Sigmoid colon (tissue), 7 donors: ENCODE measurements around the gene FYN. TPM values are rescaled to one million over a fixed set of nuclear protein-coding genes. Genes with fewer than 3 reads are reported as not detected.

Experiments used
- DNase-seq: peaks from one replicate; pipeline ENCODE4 v3.0.0-alpha.2; 2019
- H3K27ac ChIP-seq, 4 donors: fragments of 200-600 bp; sonication (generic); one replicate each; pipeline ENCODE4 v1.5.1; 2016 to 2019; ENCODE audit warnings: mild to moderate bottlenecking in 1 of 4
- H3K27me3 ChIP-seq, 3 donors: fragments of 200-600 bp; sonication (generic); one replicate each; pipeline ENCODE4 v1.5.1; 2019; ENCODE audit warnings: mild to moderate bottlenecking in 1 of 3
- H3K36me3 ChIP-seq, 4 donors: fragments of 200-600 bp; sonication (generic); one replicate each; pipeline ENCODE4 v1.5.1; 2016 to 2019
- H3K4me1 ChIP-seq, 4 donors: fragments of 200-600 bp; sonication (generic); one replicate each; pipeline ENCODE4 v1.5.1; 2017 to 2019
- H3K4me3 ChIP-seq, 4 donors: fragments of 200-600 bp; sonication (generic); one replicate each; pipeline ENCODE4 v1.5.1; 2017 to 2019; ENCODE audit warnings: mild to moderate bottlenecking in 2 of 4, moderate library complexity in 1 of 4
- H3K9me3 ChIP-seq, 4 donors: fragments of 200-600 bp in 3 of 4; sonication (generic) in 3 of 4; one replicate each; pipeline versions ENCODE4 v1.5.1 to v1.6.1; 2013 to 2019
- EP300 ChIP-seq, 4 donors: sonication (generic); formaldehyde crosslinking; IDR thresholded peaks; one replicate each; pipeline ENCODE4 v1.6.1; 2017; ENCODE audit warnings: antibody characterized with exemption in 4 of 4
- POLR2A ChIP-seq, 2 donors: fragments of 450-650 bp; IDR thresholded peaks; one replicate each; pipeline ENCODE4 v1.6.1; 2016; ENCODE audit warnings: antibody characterized with exemption in 2 of 2, mild to moderate bottlenecking in 2 of 2, moderate library complexity in 2 of 2
- POLR2AphosphoS5 ChIP-seq, 4 donors: sonication (generic); formaldehyde crosslinking; IDR thresholded peaks; one replicate each; pipeline ENCODE4 v1.6.1; 2017; ENCODE audit warnings: antibody characterized with exemption in 4 of 4
- WGBS, 2 donors: extraction: QIAGEN DNeasy Blood & Tissue Kit; methylation state at CpG; one replicate each; pipeline ENCODE4 v1.1.7; 2013; 5-methylcytosine and 5-hydroxymethylcytosine counted together
- intact Hi-C: fragments of 100-400 bp; cut with DNase I; formaldehyde crosslinking; loops from one replicate; pipeline ENCODE4 v1.15.1; 2023
- polyA plus RNA-seq, 3 donors: library from polyadenylated mRNA; stranded (reverse); fragments of 200-250 nt; gene quantifications; one replicate each; pipeline ENCODE4 v1.2.3, GENCODE V29; 2013
- total RNA-seq, 4 donors: library from RNA; depleted of rRNA; stranded (reverse); fragments of >200 nt; gene quantifications; one replicate each; pipeline ENCODE4 v1.1.0, GENCODE V29; 2016
- TF ChIP-seq, protein P1 (sequence below), 4 experiments: fragments of 450-650 bp in 3 of 4; fragments of 200-600 bp in 1 of 4; IDR thresholded peaks; one replicate each; pipeline ENCODE4 v1.5.1; 2016 to 2019; ENCODE audit warnings: antibody characterized with exemption in 4 of 4, mild to moderate bottlenecking in 3 of 4, moderate library complexity in 2 of 4
- donor health status: healthy with polysubstance abuse.
- donor health status: Bipolar disorder and iron deficiency.
- donor health status: healthy.

The FYN gene
- total and polyA plus RNA-seq, 7 donors = 2.3 to 81.4 (median 56.9) TPM

- TF ChIP-seq POLR2A (IDR thresholded peaks at IDR 0.05) = no peak
- TF ChIP-seq, protein P1, sequence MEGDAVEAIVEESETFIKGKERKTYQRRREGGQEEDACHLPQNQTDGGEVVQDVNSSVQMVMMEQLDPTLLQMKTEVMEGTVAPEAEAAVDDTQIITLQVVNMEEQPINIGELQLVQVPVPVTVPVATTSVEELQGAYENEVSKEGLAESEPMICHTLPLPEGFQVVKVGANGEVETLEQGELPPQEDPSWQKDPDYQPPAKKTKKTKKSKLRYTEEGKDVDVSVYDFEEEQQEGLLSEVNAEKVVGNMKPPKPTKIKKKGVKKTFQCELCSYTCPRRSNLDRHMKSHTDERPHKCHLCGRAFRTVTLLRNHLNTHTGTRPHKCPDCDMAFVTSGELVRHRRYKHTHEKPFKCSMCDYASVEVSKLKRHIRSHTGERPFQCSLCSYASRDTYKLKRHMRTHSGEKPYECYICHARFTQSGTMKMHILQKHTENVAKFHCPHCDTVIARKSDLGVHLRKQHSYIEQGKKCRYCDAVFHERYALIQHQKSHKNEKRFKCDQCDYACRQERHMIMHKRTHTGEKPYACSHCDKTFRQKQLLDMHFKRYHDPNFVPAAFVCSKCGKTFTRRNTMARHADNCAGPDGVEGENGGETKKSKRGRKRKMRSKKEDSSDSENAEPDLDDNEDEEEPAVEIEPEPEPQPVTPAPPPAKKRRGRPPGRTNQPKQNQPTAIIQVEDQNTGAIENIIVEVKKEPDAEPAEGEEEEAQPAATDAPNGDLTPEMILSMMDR (IDR thresholded peaks at IDR 0.05) = no peak
- no peak for TF ChIP-seq POLR2AphosphoS5 (IDR thresholded peaks at IDR 0.05)
- no peak for TF ChIP-seq EP300 (IDR thresholded peaks at IDR 0.05)
- Histone ChIP-seq H3K27ac (no peak overlapping the region), H3K36me3 (no peaks in the 10 kb centered on the region), H3K27me3 (no peaks in the 10 kb centered on the region), H3K4me1 (peaks cover 0 to 39% (median 25%) of the 10 kb centered on the region in 4 donors), H3K9me3 (no peaks in the 10 kb centered on the region), H3K4me3 (no peak overlapping the region)
- DNase-seq = no peak
- WGBS, 2 donors = 66 to 80% methylated on average over 4 of the region's 4 CpGs
- intact Hi-C loops = no loop called here
Measured at GRCh38 chr6:111846066-111846465, 27.2 kb downstream of the FYN start.

DNA sequence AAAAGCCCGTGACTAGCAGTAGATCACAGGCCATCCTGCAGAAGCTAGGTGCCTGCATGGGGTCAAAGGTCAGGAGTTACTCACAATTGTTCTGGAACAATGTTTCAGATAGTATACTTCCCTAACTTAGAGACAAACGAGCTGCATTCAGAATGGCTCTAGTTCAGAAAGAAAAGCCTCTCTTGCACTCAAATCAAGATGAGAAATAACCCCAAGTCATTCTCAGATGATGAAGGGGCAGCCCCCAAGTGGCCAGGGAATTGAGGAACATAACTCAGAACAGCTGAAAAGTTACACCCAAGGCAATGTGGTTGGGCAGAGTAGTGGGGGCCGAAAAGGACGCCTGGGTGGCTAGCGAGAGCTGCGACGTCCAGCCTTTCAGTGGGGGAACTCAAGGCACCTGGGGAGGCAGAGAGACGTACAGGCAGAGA lies 27.8 kb downstream of the FYN start:
- no peak for TF ChIP-seq POLR2A (IDR thresholded peaks at IDR 0.05)
- no peaks in the 10 kb centered on the region for H3K27me3 ChIP-seq
- peaks cover 0 to 33% (median 22%) of the 10 kb centered on the region in 4 donors for H3K4me1 ChIP-seq
- WGBS, 2 donors = 58 to 73% methylated on average over 8 of the region's 8 CpGs
- no peak overlapping the region for H3K4me3 ChIP-seq
- intact Hi-C loops = no loop called here
- no peaks in the 10 kb centered on the region for H3K9me3 ChIP-seq
- DNase-seq = no peak
- no peaks in the 10 kb centered on the region for H3K36me3 ChIP-seq
- no peak overlapping the region for H3K27ac ChIP-seq

DNA sequence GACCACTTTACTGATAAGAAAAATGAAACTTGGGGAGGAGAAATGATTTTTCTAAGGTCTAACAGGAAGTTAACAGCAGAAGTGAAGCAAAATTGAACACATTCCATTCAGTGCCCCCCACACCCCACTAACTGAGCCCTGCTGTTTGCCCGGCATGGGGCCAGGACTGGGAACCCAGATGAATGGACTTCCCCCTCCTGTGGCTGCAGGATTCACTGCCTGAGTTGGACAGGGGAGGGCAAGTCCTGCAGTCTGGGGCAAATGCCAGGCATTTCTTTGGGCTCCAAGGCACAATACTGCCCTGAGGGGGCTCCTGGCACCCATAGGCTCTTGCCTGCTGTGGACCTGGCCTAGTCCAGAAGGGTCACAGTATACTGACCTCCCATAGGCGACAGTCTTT lies 28.3 kb downstream of the FYN start:
- Histone ChIP-seq H3K4me1 (peaks cover 0 to 31% (median 20%) of the 10 kb centered on the region in 4 donors), H3K36me3 (no peaks in the 10 kb centered on the region), H3K27me3 (no peaks in the 10 kb centered on the region), H3K4me3 (no peak overlapping the region), H3K27ac (no peak overlapping the region), H3K9me3 (no peaks in the 10 kb centered on the region)
- WGBS, 2 donors = 72 to 83% methylated on average over 2 of the region's 2 CpGs
- DNase-seq = no peak
- TF ChIP-seq POLR2A (IDR thresholded peaks at IDR 0.05) (no peak), POLR2AphosphoS5 (IDR thresholded peaks at IDR 0.05) (no peak), EP300 (IDR thresholded peaks at IDR 0.05) (no peak)
- TF ChIP-seq, protein P1 (IDR thresholded peaks at IDR 0.05) = no peak
- intact Hi-C loops = no loop called here

- intact Hi-C loops = no loop called here
- H3K4me3 ChIP-seq = no peak overlapping the region
- peaks cover 0 to 31% (median 19%) of the 10 kb centered on the region in 4 donors for H3K4me1 ChIP-seq
- H3K36me3 ChIP-seq = no peaks in the 10 kb centered on the region
- no peak overlapping the region for H3K27ac ChIP-seq
- H3K9me3 ChIP-seq = no peaks in the 10 kb centered on the region
- no peak for DNase-seq
- 71 to 79% methylated on average over 4 of the region's 4 CpGs for WGBS, 2 donors
- no peaks in the 10 kb centered on the region for H3K27me3 ChIP-seq
- TF ChIP-seq EP300 (IDR thresholded peaks at IDR 0.05) (no peak), POLR2A (IDR thresholded peaks at IDR 0.05) (no peak), POLR2AphosphoS5 (IDR thresholded peaks at IDR 0.05) (no peak)
- TF ChIP-seq, protein P1 (IDR thresholded peaks at IDR 0.05) = no peak
Measured at GRCh38 chr6:111844376-111844775, 28.9 kb downstream of the FYN start.

- WGBS, 2 donors = 75 to 88% methylated on average over 7 of the region's 7 CpGs
- TF ChIP-seq EP300 (IDR thresholded peaks at IDR 0.05) (no peak), POLR2AphosphoS5 (IDR thresholded peaks at IDR 0.05) (no peak), POLR2A (IDR thresholded peaks at IDR 0.05) (no peak)
- TF ChIP-seq, protein P1 (IDR thresholded peaks at IDR 0.05) = no peak
- H3K4me1 ChIP-seq = peaks cover 0 to 31% (median 19%) of the 10 kb centered on the region in 4 donors
- no peaks in the 10 kb centered on the region for H3K27me3 ChIP-seq
- H3K4me3 ChIP-seq = no peak overlapping the region
- no peaks in the 10 kb centered on the region for H3K9me3 ChIP-seq
- no peak for DNase-seq
- intact Hi-C loops = no loop called here
- no peaks in the 10 kb centered on the region for H3K36me3 ChIP-seq
- no peak overlapping the region for H3K27ac ChIP-seq
Measured at GRCh38 chr6:111843347-111844147, 29.7 kb downstream of the FYN start.
